HEK293 (cell line): ENCODE data around the gene MAPKAPK3.

Experiments used
- CTCF ChIA-PET: fragments of 350-600 bp; formaldehyde crosslinking; extraction: SDS; loops from one replicate; lab custom pipeline; 2021; ENCODE audit warnings: antibody characterized with exemption; lab: Yijun Ruan, JAX
- POLR2A ChIA-PET: fragments of 300-600 bp; formaldehyde crosslinking; extraction: SDS; loops from one replicate; lab custom pipeline; 2020; ENCODE audit warnings: antibody characterized with exemption, inconsistent platforms; lab: Yijun Ruan, JAX
- H3K27ac ChIP-seq: fragments of 200-500 bp; sonication (Bioruptor generic); 2 replicates; pipeline ENCODE4 v1.5.1; 2014; ENCODE audit warnings: low read depth, low read length, control low read depth, inconsistent platforms; ENCODE audit errors: extremely low read depth
- H3K36me3 ChIP-seq, 2 experiments: fragments of 200-500 bp in 1 of 2; sonication (Bioruptor generic) in 1 of 2; 1 replicate in 1 of 2; 2 replicates in 1 of 2; pipeline ENCODE4 v1.5.1; 2014 to 2017; ENCODE audit warnings: inconsistent platforms in 2 of 2, low read length in 2 of 2; ENCODE audit not compliant: control insufficient read depth in 2 of 2, insufficient read depth in 1 of 2
- H3K4me1 ChIP-seq: fragments of 200-500 bp; sonication (Bioruptor generic); 2 replicates; pipeline ENCODE4 v1.5.1; 2014; ENCODE audit warnings: mild to moderate bottlenecking, low read length, inconsistent platforms; ENCODE audit not compliant: control insufficient read depth, insufficient read depth
- H3K4me3 ChIP-seq: 2 replicates; pipeline ENCODE4 v1.5.1; 2011; ENCODE audit warnings: low read depth, mild to moderate bottlenecking, control low read depth, low read length, moderate library complexity
- H3K9me3 ChIP-seq: fragments of 200-500 bp; sonication (Bioruptor generic); 2 replicates; pipeline ENCODE4 v1.5.1; 2014; ENCODE audit warnings: low read depth, low read length, inconsistent platforms; ENCODE audit not compliant: control insufficient read depth, insufficient read depth
- HOXC10 ChIP-seq: sonication (generic); formaldehyde crosslinking; IDR thresholded peaks from 2 replicates; pipeline ENCODE4 v1.8.1; 2023; ENCODE audit warnings: mild to moderate bottlenecking, missing genetic modification reagents
- SCRT1 ChIP-seq: fragments of 450-650 bp; formaldehyde crosslinking; IDR thresholded peaks from 2 replicates; pipeline ENCODE4 v1.5.1; 2016; ENCODE audit warnings: missing biosample characterization, missing genetic modification characterization, borderline replicate concordance
- ZBTB48 ChIP-seq: fragments of 450-650 bp; formaldehyde crosslinking; IDR thresholded peaks from 2 replicates; pipeline ENCODE4 v1.5.1; 2016; ENCODE audit warnings: missing biosample characterization, missing genetic modification characterization
- ZBTB49 ChIP-seq: fragments of 450-650 bp; formaldehyde crosslinking; IDR thresholded peaks from 2 replicates; pipeline ENCODE4 v1.5.1; 2016; ENCODE audit warnings: missing biosample characterization, missing genetic modification characterization, low read depth
- ZBTB7A ChIP-seq: fragments of 450-650 bp; formaldehyde crosslinking; IDR thresholded peaks from 2 replicates; pipeline ENCODE4 v1.5.1; 2016; ENCODE audit warnings: low read depth, missing biosample characterization, missing genetic modification characterization
- ZFP69B ChIP-seq: fragments of 450-650 bp; formaldehyde crosslinking; IDR thresholded peaks from 2 replicates; pipeline ENCODE4 v1.5.1; 2016; ENCODE audit warnings: missing biosample characterization, missing genetic modification characterization
- ZNF132 ChIP-seq: fragments of 450-650 bp; formaldehyde crosslinking; IDR thresholded peaks from 2 replicates; pipeline ENCODE4 v1.5.1; 2017; ENCODE audit warnings: missing biosample characterization, missing genetic modification characterization, borderline replicate concordance
- ZNF146 ChIP-seq: fragments of 450-650 bp; formaldehyde crosslinking; IDR thresholded peaks from 2 replicates; pipeline ENCODE4 v1.5.1; 2016; ENCODE audit warnings: missing biosample characterization, missing genetic modification characterization
- ZNF292 ChIP-seq: fragments of 450-650 bp; formaldehyde crosslinking; IDR thresholded peaks from 2 replicates; pipeline ENCODE4 v1.5.1; 2016; ENCODE audit warnings: low read depth, missing biosample characterization, missing genetic modification characterization, borderline replicate concordance
- ZNF449 ChIP-seq: fragments of 450-650 bp; formaldehyde crosslinking; IDR thresholded peaks from 2 replicates; pipeline ENCODE4 v1.5.1; 2017; ENCODE audit warnings: missing biosample characterization, mild to moderate bottlenecking, missing genetic modification characterization, moderate library complexity
- ZNF792 ChIP-seq: fragments of 450-650 bp; formaldehyde crosslinking; IDR thresholded peaks from 2 replicates; pipeline ENCODE4 v1.5.1; 2016; ENCODE audit warnings: missing biosample characterization, missing genetic modification characterization
- TF ChIP-seq, protein P1 (sequence below): fragments of 450-650 bp; formaldehyde crosslinking; IDR thresholded peaks from 2 replicates; pipeline ENCODE4 v1.5.1; 2016; ENCODE audit warnings: missing biosample characterization, missing genetic modification characterization
- TF ChIP-seq, protein P2 (sequence below): fragments of 450-650 bp; formaldehyde crosslinking; IDR thresholded peaks from 2 replicates; pipeline ENCODE4 v1.5.1; 2016; ENCODE audit warnings: missing biosample characterization, missing genetic modification characterization, borderline replicate concordance
- TF ChIP-seq, protein P3 (sequence below): fragments of 450-650 bp; formaldehyde crosslinking; IDR thresholded peaks from 2 replicates; pipeline ENCODE4 v1.5.1; 2017; ENCODE audit warnings: missing biosample characterization, missing genetic modification characterization

The MAPKAPK3 gene

DNA sequence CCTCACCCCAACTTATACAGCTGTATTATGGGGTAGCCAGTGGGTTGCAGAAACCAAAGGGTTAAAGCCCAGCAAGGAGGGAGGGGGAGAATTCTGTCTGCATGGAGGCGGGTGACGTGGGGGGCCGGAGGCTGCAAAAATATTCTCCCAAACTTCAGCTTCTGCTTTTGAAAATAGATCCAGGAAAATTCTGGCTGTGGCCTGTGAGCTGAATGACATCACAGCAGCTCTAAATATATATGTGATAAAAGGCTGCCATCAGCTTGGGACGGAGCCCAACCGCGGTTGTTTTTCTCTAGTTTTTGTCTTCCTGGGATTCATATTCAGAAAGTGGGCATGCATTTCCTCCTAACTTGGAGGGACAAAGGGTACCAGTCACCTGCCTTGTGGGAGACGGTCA lies 27.6 kb downstream of the MAPKAPK3 start:
- no peaks in the 10 kb centered on the region for H3K4me1 ChIP-seq
- POLR2A ChIA-PET = interaction anchor here (1.0 kb wide), 1 partner anchor 28 kb away, joined by 3 read pairs; the partner anchor contains the start of gene MAPKAPK3
- H3K9me3 ChIP-seq = no peaks in the 10 kb centered on the region
- H3K36me3 ChIP-seq = peaks cover 0 to 74% of the 10 kb centered on the region in 2 experiments; a peak in 1 of 3 replicates
- no peak overlapping the region for H3K27ac ChIP-seq
- no peak overlapping the region for H3K4me3 ChIP-seq
- CTCF ChIA-PET = interaction anchor here (0.8 kb wide), 1 partner anchor 28 kb away, joined by 3 read pairs; no protein-coding TSS in a partner anchor
- TF ChIP-seq, protein P1, sequence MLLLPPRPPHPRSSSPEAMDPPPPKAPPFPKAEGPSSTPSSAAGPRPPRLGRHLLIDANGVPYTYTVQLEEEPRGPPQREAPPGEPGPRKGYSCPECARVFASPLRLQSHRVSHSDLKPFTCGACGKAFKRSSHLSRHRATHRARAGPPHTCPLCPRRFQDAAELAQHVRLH (tag by site-specific recombination) = no peak
- TF ChIP-seq ZNF449 (tag by site-specific recombination) = 0 out of 2 replicates have a peak, but pooled peaks have one; percentile 23

- no peak overlapping the region for H3K27ac ChIP-seq
- CTCF ChIA-PET = interaction anchor here (1.6 kb wide), 1 partner anchor 17 kb away, joined by 4 read pairs; no protein-coding TSS in a partner anchor
- no peaks in the 10 kb centered on the region for H3K9me3 ChIP-seq
- H3K4me1 ChIP-seq = no peaks in the 10 kb centered on the region
- POLR2A ChIA-PET = no interaction called here
- H3K36me3 ChIP-seq = peaks cover 0 to 74% of the 10 kb centered on the region in 2 experiments; a peak in 1 of 3 replicates
- no peak for TF ChIP-seq ZFP69B
- H3K4me3 ChIP-seq = no peak overlapping the region
These were observed 28.4 kb downstream of the MAPKAPK3 start for GRCh38 chr3:50645378-50645777.

GRCh38 chr3:50648313-50648712 lies 31.4 kb downstream of the MAPKAPK3 start:
- no peak for TF ChIP-seq ZNF792 (tag by site-specific recombination)
- TF ChIP-seq ZNF132 (tag by site-specific recombination) = no peak
- 0 out of 2 replicates have a peak, but pooled peaks have one; percentile 33 for TF ChIP-seq ZBTB48
- TF ChIP-seq SCRT1 (tag by site-specific recombination) = no peak
- no peak for TF ChIP-seq ZNF146 (tag by site-specific recombination)
- no peak for TF ChIP-seq ZBTB49 (tag by site-specific recombination)
- TF ChIP-seq ZBTB7A = no peak
- Histone ChIP-seq H3K4me3 (no peak overlapping the region), H3K27ac (no peak overlapping the region), H3K9me3 (no peaks in the 10 kb centered on the region), H3K4me1 (no peaks in the 10 kb centered on the region), H3K36me3 (peaks cover 0 to 51% of the 10 kb centered on the region in 2 experiments; a peak in 1 of 3 replicates)
- POLR2A ChIA-PET = no interaction called here
- CTCF ChIA-PET = interaction anchor here (1.5 kb wide), 1 partner anchor 32 kb away, joined by 4 read pairs; the partner anchor contains the start of gene MAPKAPK3

DNA sequence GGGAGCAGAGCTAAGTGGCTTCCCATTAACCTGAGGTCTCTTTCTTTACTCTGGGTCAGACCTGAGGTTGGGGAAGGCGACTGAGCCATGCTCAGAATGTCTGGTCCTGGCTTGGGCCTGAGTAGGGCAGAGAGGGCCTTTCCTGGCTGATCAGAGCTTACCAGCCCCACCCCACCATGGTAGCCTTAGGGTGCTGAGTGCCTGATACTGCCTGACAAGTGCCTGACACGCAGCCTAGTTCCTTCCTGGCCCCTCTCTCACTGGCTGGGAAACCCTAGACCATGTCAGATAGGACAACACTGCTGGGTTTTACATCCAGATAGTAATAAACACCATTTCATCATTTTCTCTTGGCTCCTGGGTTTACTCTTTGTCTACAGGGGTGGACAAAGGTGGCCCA lies 32.0 kb downstream of the MAPKAPK3 start:
- Histone ChIP-seq H3K9me3 (no peaks in the 10 kb centered on the region), H3K36me3 (peaks cover 0 to 45% of the 10 kb centered on the region in 2 experiments; a peak in 1 of 3 replicates), H3K4me3 (no peak overlapping the region), H3K27ac (no peak overlapping the region), H3K4me1 (no peaks in the 10 kb centered on the region)
- TF ChIP-seq ZNF292 (no peak), HOXC10 (no peak)
- TF ChIP-seq, protein P2, sequence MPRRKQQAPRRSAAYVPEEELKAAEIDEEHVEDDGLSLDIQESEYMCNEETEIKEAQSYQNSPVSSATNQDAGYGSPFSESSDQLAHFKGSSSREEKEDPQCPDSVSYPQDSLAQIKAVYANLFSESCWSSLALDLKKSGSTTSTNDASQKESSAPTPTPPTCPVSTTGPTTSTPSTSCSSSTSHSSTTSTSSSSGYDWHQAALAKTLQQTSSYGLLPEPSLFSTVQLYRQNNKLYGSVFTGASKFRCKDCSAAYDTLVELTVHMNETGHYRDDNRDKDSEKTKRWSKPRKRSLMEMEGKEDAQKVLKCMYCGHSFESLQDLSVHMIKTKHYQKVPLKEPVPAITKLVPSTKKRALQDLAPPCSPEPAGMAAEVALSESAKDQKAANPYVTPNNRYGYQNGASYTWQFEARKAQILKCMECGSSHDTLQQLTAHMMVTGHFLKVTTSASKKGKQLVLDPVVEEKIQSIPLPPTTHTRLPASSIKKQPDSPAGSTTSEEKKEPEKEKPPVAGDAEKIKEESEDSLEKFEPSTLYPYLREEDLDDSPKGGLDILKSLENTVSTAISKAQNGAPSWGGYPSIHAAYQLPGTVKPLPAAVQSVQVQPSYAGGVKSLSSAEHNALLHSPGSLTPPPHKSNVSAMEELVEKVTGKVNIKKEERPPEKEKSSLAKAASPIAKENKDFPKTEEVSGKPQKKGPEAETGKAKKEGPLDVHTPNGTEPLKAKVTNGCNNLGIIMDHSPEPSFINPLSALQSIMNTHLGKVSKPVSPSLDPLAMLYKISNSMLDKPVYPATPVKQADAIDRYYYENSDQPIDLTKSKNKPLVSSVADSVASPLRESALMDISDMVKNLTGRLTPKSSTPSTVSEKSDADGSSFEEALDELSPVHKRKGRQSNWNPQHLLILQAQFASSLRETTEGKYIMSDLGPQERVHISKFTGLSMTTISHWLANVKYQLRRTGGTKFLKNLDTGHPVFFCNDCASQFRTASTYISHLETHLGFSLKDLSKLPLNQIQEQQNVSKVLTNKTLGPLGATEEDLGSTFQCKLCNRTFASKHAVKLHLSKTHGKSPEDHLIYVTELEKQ (tag by site-specific recombination) = no peak
- TF ChIP-seq, protein P3, sequence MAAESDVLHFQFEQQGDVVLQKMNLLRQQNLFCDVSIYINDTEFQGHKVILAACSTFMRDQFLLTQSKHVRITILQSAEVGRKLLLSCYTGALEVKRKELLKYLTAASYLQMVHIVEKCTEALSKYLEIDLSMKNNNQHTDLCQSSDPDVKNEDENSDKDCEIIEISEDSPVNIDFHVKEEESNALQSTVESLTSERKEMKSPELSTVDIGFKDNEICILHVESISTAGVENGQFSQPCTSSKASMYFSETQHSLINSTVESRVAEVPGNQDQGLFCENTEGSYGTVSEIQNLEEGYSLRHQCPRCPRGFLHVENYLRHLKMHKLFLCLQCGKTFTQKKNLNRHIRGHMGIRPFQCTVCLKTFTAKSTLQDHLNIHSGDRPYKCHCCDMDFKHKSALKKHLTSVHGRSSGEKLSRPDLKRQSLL (tag by site-specific recombination) = no peak
- ChIA-PET CTCF (interaction anchor here (1.5 kb wide), 1 partner anchor 33 kb away, joined by 4 read pairs; the partner anchor contains the start of gene MAPKAPK3), POLR2A (no interaction called here)
